ENCODE measurements around the gene FAM107B. TPM values are rescaled to one million over a fixed set of nuclear protein-coding genes. Genes with fewer than 3 reads are reported as not detected.

The FAM107B gene
- total RNA-seq, 1 experiment from 2014 or later = 144 TPM

DNA sequence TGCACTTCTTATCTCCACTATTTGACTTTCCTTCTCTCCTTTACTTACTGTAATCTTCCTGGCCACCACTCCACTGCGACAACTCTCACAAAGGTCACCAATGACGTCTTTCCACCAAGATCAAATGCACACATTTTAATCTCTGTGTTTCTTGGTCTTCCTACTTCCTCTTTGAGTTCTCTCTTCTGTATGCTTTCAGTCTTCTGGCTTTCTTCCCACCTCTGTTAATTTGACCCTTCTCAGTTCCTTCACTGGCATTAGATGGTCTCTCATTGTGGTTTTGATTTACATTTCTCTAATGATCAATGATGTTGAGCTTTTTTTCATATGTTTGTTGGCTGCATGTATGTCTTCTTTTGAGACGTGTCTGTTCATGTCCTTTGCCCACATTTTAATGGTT is 31.9 kb downstream of the FAM107B start:
- no peaks in the 10 kb centered on the region for H4K20me1 ChIP-seq (ENCODE audit: insufficient read depth)
- no peaks in the 10 kb centered on the region for H3K79me2 ChIP-seq (ENCODE audit: low read depth)
- peaks cover 7% of the 10 kb centered on the region; the same call in 1 of the 2 replicates for H3F3A ChIP-seq (ENCODE audit: insufficient read depth, low read depth)
- H2AFZ ChIP-seq = no peak overlapping the region
- POLR2A ChIA-PET (ENCODE audit: unreplicated experiment) = no interaction called here
- H3K4me2 ChIP-seq = no peak overlapping the region
- BruUV-seq (replicated peaks) = no TSS peak
- DNase-seq = no peak
- no peak for TF ChIP-seq EZH2 (IDR thresholded peaks at IDR 0.05; ENCODE audit: low read depth)
- TF ChIP-seq, protein P1, sequence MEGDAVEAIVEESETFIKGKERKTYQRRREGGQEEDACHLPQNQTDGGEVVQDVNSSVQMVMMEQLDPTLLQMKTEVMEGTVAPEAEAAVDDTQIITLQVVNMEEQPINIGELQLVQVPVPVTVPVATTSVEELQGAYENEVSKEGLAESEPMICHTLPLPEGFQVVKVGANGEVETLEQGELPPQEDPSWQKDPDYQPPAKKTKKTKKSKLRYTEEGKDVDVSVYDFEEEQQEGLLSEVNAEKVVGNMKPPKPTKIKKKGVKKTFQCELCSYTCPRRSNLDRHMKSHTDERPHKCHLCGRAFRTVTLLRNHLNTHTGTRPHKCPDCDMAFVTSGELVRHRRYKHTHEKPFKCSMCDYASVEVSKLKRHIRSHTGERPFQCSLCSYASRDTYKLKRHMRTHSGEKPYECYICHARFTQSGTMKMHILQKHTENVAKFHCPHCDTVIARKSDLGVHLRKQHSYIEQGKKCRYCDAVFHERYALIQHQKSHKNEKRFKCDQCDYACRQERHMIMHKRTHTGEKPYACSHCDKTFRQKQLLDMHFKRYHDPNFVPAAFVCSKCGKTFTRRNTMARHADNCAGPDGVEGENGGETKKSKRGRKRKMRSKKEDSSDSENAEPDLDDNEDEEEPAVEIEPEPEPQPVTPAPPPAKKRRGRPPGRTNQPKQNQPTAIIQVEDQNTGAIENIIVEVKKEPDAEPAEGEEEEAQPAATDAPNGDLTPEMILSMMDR (conservative IDR thresholded peaks at IDR 0.05) = no peak
- no peak overlapping the region for H3K4me3 ChIP-seq
- H3K27ac ChIP-seq = no peak overlapping the region
- H3K9me2 ChIP-seq (ENCODE audit: insufficient read depth) = 0 out of 2 replicates have a peak, but pooled peaks cover 4% of the 10 kb centered on the region
- H3K27me3 ChIP-seq (ENCODE audit: insufficient read depth, low read depth) = no peaks in the 10 kb centered on the region
- peaks cover 7% of the 10 kb centered on the region for H3K4me1 ChIP-seq (replicated peaks; ENCODE audit: insufficient read depth)
- no peaks in the 10 kb centered on the region for H3K9me3 ChIP-seq (ENCODE audit: insufficient read depth, low read depth)
- no peaks in the 10 kb centered on the region for H3K36me3 ChIP-seq (ENCODE audit: low read depth)
- CTCF ChIA-PET = no interaction called here
- intact Hi-C loops (cut with micrococcal nuclease; ENCODE audit: unreplicated experiment) = no loop called here

DNA sequence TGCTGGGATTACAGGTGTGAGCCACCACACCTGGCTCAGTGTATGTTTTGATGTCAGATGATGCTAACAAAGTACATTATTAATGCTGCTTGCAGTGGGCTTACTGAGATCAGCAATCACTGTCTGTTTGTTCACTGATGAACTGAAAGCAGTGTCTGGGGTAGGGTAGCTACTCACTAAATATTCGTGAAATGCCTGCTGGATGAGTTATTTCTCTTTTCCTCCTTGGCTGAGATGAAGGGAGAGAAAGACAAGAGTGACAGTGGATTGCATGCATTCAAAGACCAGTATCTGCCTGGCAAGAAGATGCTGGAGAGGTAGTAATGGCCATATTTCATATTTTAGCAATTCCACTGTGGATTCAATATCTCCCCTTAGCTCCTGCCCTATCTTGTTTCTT is 32.3 kb downstream of the FAM107B start:
- H3K4me2 ChIP-seq = no peak overlapping the region
- 0 out of 2 replicates have a peak, but pooled peaks cover 4% of the 10 kb centered on the region for H3K9me2 ChIP-seq (ENCODE audit: insufficient read depth)
- peaks cover 3% of the 10 kb centered on the region; the same call in 1 of the 2 replicates for H3F3A ChIP-seq (ENCODE audit: insufficient read depth, low read depth)
- BruUV-seq (replicated peaks) = no TSS peak
- no peaks in the 10 kb centered on the region for H3K79me2 ChIP-seq (ENCODE audit: low read depth)
- H3K27ac ChIP-seq = no peak overlapping the region
- H3K4me1 ChIP-seq (replicated peaks; ENCODE audit: insufficient read depth) = 0 out of 2 replicates have a peak, but pooled peaks cover 3% of the 10 kb centered on the region
- H3K9me3 ChIP-seq (ENCODE audit: insufficient read depth, low read depth) = no peaks in the 10 kb centered on the region
- no peak for TF ChIP-seq EZH2 (IDR thresholded peaks at IDR 0.05; ENCODE audit: low read depth)
- TF ChIP-seq, protein P1 (conservative IDR thresholded peaks at IDR 0.05) = no peak
- CTCF ChIA-PET = no interaction called here
- H4K20me1 ChIP-seq (ENCODE audit: insufficient read depth) = no peaks in the 10 kb centered on the region
- H3K36me3 ChIP-seq (ENCODE audit: low read depth) = no peaks in the 10 kb centered on the region
- POLR2A ChIA-PET (ENCODE audit: unreplicated experiment) = no interaction called here
- H2AFZ ChIP-seq = no peak overlapping the region
- intact Hi-C loops (cut with micrococcal nuclease; ENCODE audit: unreplicated experiment) = no loop called here
- DNase-seq = no peak
- no peaks in the 10 kb centered on the region for H3K27me3 ChIP-seq (ENCODE audit: insufficient read depth, low read depth)
- H3K4me3 ChIP-seq = no peak overlapping the region

DNA sequence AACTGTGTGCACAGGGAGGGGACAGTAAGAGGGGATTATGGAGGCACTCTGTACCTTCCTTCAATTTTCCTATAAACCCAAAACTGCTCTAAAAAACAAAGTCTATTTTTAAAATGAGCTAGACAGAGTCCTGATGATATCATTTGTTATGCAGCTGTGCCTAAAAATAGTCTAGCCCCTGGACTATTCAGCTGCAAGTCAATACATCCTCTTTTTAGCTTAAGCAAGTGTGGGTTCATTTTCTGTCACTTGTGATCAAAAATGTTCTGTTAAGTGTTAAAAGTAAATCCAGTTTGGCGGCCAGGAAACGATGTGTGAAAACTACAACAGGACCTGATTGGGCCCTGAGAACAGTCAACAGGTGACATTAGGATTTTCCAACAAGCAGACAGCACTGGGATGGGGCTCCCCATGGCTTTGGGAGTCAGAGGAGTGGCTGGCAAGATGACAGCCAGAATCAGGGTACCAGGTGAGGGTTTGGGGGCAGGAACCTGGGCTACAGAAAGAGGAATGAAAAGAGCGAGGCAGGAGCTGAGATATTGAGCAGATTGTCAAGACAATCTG is 33.9 kb downstream of the FAM107B start:
- Histone ChIP-seq H4K20me1 (ENCODE audit: insufficient read depth) (no peaks in the 10 kb centered on the region), H3K4me3 (no peak overlapping the region), H3K4me2 (no peak overlapping the region), H3K9me3 (ENCODE audit: insufficient read depth, low read depth) (no peaks in the 10 kb centered on the region), H3K4me1 (replicated peaks; ENCODE audit: insufficient read depth) (no peaks in the 10 kb centered on the region), H3K27me3 (ENCODE audit: insufficient read depth, low read depth) (no peaks in the 10 kb centered on the region), H3F3A (ENCODE audit: insufficient read depth, low read depth) (no peaks in the 10 kb centered on the region), H3K27ac (no peak overlapping the region), H3K9me2 (ENCODE audit: insufficient read depth) (0 out of 2 replicates have a peak, but pooled peaks cover 4% of the 10 kb centered on the region), H3K36me3 (ENCODE audit: low read depth) (no peaks in the 10 kb centered on the region), H2AFZ (no peak overlapping the region), H3K79me2 (ENCODE audit: low read depth) (no peaks in the 10 kb centered on the region)
- ChIA-PET POLR2A (ENCODE audit: unreplicated experiment) (no interaction called here), CTCF (no interaction called here)
- no TSS peak for BruUV-seq (replicated peaks)
- intact Hi-C loops (cut with micrococcal nuclease; ENCODE audit: unreplicated experiment) = no loop called here
- no peak for DNase-seq
- TF ChIP-seq, protein P1 (conservative IDR thresholded peaks at IDR 0.05) = no peak
- TF ChIP-seq EZH2 (IDR thresholded peaks at IDR 0.05; ENCODE audit: low read depth) = no peak

Measured in PC-9 (cell line).